Breast epithelium (tissue), 3 donors: Measurements from ENCODE around the gene MRTFB.

Source experiments
- POLR2AphosphoS5 ChIP-seq, 3 donors: sonication (generic); formaldehyde crosslinking; IDR thresholded peaks; one replicate each; pipeline ENCODE4 v1.6.1; 2017; ENCODE audit warnings: antibody characterized with exemption in 3 of 3
- TF ChIP-seq, protein P1 (sequence below), 3 donors: fragments of 450-650 bp; IDR thresholded peaks; one replicate each; pipeline ENCODE4 v1.5.1; 2016 to 2017; ENCODE audit warnings: antibody characterized with exemption in 3 of 3, mild to moderate bottlenecking in 3 of 3, moderate library complexity in 3 of 3

DNA sequence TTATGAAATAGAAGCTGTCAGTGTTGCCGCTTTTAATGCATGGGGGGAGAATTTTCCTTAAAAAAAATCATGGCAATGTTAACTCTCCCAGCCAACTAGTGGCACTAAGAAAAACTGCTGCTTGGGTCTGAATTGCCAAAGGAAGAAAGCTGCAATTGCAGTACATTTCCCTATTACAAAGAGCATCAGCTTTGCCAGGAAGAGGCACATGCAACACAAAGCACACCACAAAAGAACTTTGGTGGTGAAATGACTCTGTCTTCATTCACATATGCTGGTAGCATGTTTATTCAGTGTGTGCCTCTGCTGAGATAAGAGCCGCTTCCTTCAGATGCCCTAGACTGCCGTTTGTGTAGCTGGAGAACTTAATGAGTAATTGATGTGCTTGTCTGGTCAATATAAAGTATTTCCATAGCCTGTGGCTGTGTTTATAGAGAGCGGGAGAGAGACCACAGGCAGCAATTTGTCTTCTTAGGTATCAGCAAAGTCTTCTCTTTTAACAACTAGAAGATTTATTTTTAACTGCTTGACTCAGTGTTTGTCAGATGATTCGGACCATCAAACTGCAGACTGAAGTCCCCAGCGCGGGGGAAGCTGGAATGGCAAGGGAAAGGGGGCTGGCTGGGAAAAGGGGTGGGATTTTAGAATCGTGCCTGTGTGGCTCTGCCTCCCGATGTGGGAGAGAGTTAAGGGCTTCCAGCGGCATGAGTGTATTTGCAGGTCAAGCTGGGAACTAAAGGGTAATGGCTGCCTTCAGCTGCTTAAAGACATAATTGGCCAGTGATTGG lies 115.1 kb downstream of the MRTFB start:
- TF ChIP-seq POLR2AphosphoS5 (IDR thresholded peaks at IDR 0.05), result no peak
- TF ChIP-seq, protein P1, sequence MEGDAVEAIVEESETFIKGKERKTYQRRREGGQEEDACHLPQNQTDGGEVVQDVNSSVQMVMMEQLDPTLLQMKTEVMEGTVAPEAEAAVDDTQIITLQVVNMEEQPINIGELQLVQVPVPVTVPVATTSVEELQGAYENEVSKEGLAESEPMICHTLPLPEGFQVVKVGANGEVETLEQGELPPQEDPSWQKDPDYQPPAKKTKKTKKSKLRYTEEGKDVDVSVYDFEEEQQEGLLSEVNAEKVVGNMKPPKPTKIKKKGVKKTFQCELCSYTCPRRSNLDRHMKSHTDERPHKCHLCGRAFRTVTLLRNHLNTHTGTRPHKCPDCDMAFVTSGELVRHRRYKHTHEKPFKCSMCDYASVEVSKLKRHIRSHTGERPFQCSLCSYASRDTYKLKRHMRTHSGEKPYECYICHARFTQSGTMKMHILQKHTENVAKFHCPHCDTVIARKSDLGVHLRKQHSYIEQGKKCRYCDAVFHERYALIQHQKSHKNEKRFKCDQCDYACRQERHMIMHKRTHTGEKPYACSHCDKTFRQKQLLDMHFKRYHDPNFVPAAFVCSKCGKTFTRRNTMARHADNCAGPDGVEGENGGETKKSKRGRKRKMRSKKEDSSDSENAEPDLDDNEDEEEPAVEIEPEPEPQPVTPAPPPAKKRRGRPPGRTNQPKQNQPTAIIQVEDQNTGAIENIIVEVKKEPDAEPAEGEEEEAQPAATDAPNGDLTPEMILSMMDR (IDR thresholded peaks at IDR 0.05), result peak; percentile 27 to 44 (median 37)
